Ovary (tissue), 9 donors: ENCODE results near the gene RAD9B. TPM values are rescaled to one million over a fixed set of nuclear protein-coding genes. Genes with fewer than 3 reads are reported as not detected.

Experiments
- DNase-seq, 5 donors: peaks; one replicate each; pipeline ENCODE4 v3.0.0-alpha.2; 2019 to 2020
- H3K27ac ChIP-seq, 2 donors: fragments of 200-600 bp; one replicate each; pipeline versions ENCODE4 v1.5.1 to v1.8.0; 2019 to 2022
- H3K27me3 ChIP-seq: fragments of 200-600 bp; one replicate; pipeline ENCODE4 v1.8.0; 2022
- H3K36me3 ChIP-seq: fragments of 200-600 bp; sonication (generic); one replicate; pipeline ENCODE4 v1.5.1; 2019
- H3K4me1 ChIP-seq: one replicate; pipeline ENCODE4 v1.8.1; 2013; ENCODE audit warnings: mild to moderate bottlenecking, moderate library complexity; ENCODE audit not compliant: insufficient read depth
- H3K4me3 ChIP-seq: fragments of 200-600 bp; sonication (generic); one replicate; pipeline ENCODE4 v1.5.1; 2017
- H3K9me3 ChIP-seq, 2 donors: fragments of 200-600 bp in 1 of 2; sonication (generic) in 1 of 2; one replicate each; pipeline versions ENCODE4 v1.5.1 to v1.8.1; 2013 to 2019; ENCODE audit warnings: mild to moderate bottlenecking in 1 of 2, moderate library complexity in 1 of 2
- CTCF ChIP-seq, 3 donors: fragments of 450-650 bp in 2 of 3; fragments of 200-600 bp in 1 of 3; IDR thresholded peaks; one replicate each; pipeline versions ENCODE4 v1.5.1 to v1.8.0; 2016 to 2022; ENCODE audit warnings: antibody characterized with exemption in 3 of 3, mild to moderate bottlenecking in 1 of 3
- EP300 ChIP-seq: sonication (generic); formaldehyde crosslinking; IDR thresholded peaks from one replicate; pipeline ENCODE4 v1.6.1; 2017; ENCODE audit warnings: antibody characterized with exemption
- POLR2A ChIP-seq: fragments of 450-650 bp; IDR thresholded peaks from one replicate; pipeline ENCODE4 v1.6.1; 2017; ENCODE audit warnings: antibody characterized with exemption, mild to moderate bottlenecking, moderate library complexity
- WGBS, 3 donors: extraction: QIAGEN DNeasy Blood & Tissue Kit in 1 of 3; methylation state at CpG; one replicate each; pipeline versions ENCODE4 v1.1.5 to v1.1.7; 2013 to 2017; 5-methylcytosine and 5-hydroxymethylcytosine counted together
- intact Hi-C, 4 donors: fragments of 100-400 bp; cut with DNase I; formaldehyde crosslinking; loops; one replicate each; pipeline versions ENCODE4 v1.11.0 to v1.15.1; 2022 to 2023
- polyA plus RNA-seq, 2 donors: library from polyadenylated mRNA; stranded (reverse); fragments of 200-250 nt in 1 of 2; fragments of 350-450 nt in 1 of 2; fragmentation: Illumina TruSeq in 1 of 2; extraction: RNeasy Lipid Tissue Mini Kit (QIAGEN cat#74804) in 1 of 2; gene quantifications; one replicate each; pipeline ENCODE4 v1.2.3, GENCODE V29; 2013 to 2014
- total RNA-seq, 7 donors: library from RNA; depleted of rRNA in 2 of 7; stranded (reverse); fragments of >200 nt in 2 of 7; fragmentation: NEBNext Ultra II Directional in 3 of 7; extraction: Animal tissue kit (Norgen Biotek cat#: 25700) in 3 of 7; gene quantifications; one replicate each; pipeline versions ENCODE4 v1.1.0 to v1.2.4, GENCODE V29; 2016 to 2023
- donor health status: DM: no; HTN: no; CAD: no; lungs with moderate emphysema.
- donor health status: DM: no; HTN: no; CAD: no.
- donor health status: Bipolar disorder and iron deficiency.
- donor health status: DM: yes; HTN: yes; CAD: no.
- donor health status: DM: no; HTN: no; CAD: no.
- donor health status: DM: yes; HTN: yes; CAD: no.

Gene RAD9B
- total and polyA plus RNA-seq, 9 donors: 0.23 to 3.8 (median 1.4) TPM

GRCh38 chr12:110505332-110505731 is 3.2 kb downstream of the RAD9B start:
- WGBS, 3 donors: 69 to 74% (median 69%) methylated on average over 3 of the region's 3 CpGs
- no peak for DNase-seq
- intact Hi-C loops: no loop called here
- Histone ChIP-seq H3K9me3 (no peaks in the 10 kb centered on the region), H3K36me3 (no peaks in the 10 kb centered on the region), H3K27me3 (no peaks in the 10 kb centered on the region), H3K4me1 (peaks cover 6% of the 10 kb centered on the region), H3K27ac (no peak overlapping the region), H3K4me3 (no peak overlapping the region)
- no peak for TF ChIP-seq CTCF (IDR thresholded peaks at IDR 0.05)
- no peak for TF ChIP-seq EP300
- TF ChIP-seq POLR2A: no peak

- Histone ChIP-seq H3K27ac (no peak overlapping the region), H3K4me3 (no peak overlapping the region), H3K4me1 (no peaks in the 10 kb centered on the region), H3K9me3 (no peaks in the 10 kb centered on the region), H3K27me3 (no peaks in the 10 kb centered on the region), H3K36me3 (no peaks in the 10 kb centered on the region)
- TF ChIP-seq CTCF (IDR thresholded peaks at IDR 0.05): no peak
- no peak for TF ChIP-seq EP300
- no peak for TF ChIP-seq POLR2A
- intact Hi-C loops: no loop called here
- 86 to 92% (median 91%) methylated on average over 4 of the region's 4 CpGs for WGBS, 3 donors
- no peak for DNase-seq
These were observed 6.0 kb downstream of the RAD9B start for GRCh38 chr12:110508071-110508586.

- TF ChIP-seq POLR2A (no peak), EP300 (no peak), CTCF (IDR thresholded peaks at IDR 0.05) (no peak)
- 64 to 72% (median 71%) methylated on average over 6 of the region's 6 CpGs for WGBS, 3 donors
- DNase-seq: no peak
- Histone ChIP-seq H3K4me1 (no peaks in the 10 kb centered on the region), H3K27me3 (no peaks in the 10 kb centered on the region), H3K36me3 (no peaks in the 10 kb centered on the region), H3K9me3 (no peaks in the 10 kb centered on the region), H3K4me3 (no peak overlapping the region), H3K27ac (no peak overlapping the region)
- intact Hi-C loops: loop anchor here in 3 of 4 donors (2.0 to 5.0 kb wide), 3 partner anchors 83 to 89 kb away; no protein-coding TSS in a partner anchor
These were observed 11.7 kb downstream of the RAD9B start for GRCh38 chr12:110513842-110514241.

GRCh38 chr12:110514363-110514762 is 12.2 kb downstream of the RAD9B start:
- no peak for DNase-seq
- intact Hi-C loops: loop anchor here in 2 of 4 donors (2.0 to 5.0 kb wide), 2 partner anchors 83 to 86 kb away; no protein-coding TSS in a partner anchor
- H3K27ac ChIP-seq: no peak overlapping the region
- no peaks in the 10 kb centered on the region for H3K4me1 ChIP-seq
- H3K4me3 ChIP-seq: no peak overlapping the region
- H3K9me3 ChIP-seq: no peaks in the 10 kb centered on the region
- no peaks in the 10 kb centered on the region for H3K36me3 ChIP-seq
- 38 to 58% (median 43%) methylated on average over 1 of the region's 1 CpG for WGBS, 3 donors
- no peaks in the 10 kb centered on the region for H3K27me3 ChIP-seq
- TF ChIP-seq POLR2A: no peak
- TF ChIP-seq CTCF (IDR thresholded peaks at IDR 0.05): no peak
- no peak for TF ChIP-seq EP300
